Measurements from ENCODE around the gene PREPL. TPM values are rescaled to one million over a fixed set of nuclear protein-coding genes. Genes with fewer than 3 reads are reported as not detected.

The PREPL gene
- total RNA-seq, 2 experiments from 2014 or later: 20.0 to 23.8 TPM

DNA sequence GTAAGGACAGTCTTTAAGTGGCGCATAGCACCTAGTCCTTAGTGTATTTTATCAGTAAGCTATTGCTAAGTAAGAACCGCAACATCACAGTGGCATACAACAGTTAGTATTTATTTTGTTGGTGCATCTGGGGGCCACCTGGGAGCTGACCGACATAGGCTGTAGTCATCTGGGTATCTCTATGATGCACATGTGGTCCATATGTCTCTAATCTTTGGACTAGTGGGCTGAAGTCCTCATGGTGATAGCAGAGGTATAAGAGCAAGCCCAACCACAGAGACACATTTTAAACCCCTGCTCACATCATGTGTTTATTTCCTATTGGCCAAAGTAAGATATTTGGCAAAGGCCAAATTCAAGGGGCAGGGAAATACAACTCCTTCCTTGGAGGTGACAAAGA lies 3.3 kb upstream of the PREPL start:
- Mint-ChIP-seq H3K4me3 (no peak overlapping the region), H3K4me1 (peaks cover 41% of the 10 kb centered on the region), H3K27ac (no peak overlapping the region), H3K36me3 (peaks cover 5% of the 10 kb centered on the region), H3K9me3 (ENCODE audit: low read depth) (no peaks in the 10 kb centered on the region), H3K27me3 (no peaks in the 10 kb centered on the region)
- DNase-seq (no peak), ATAC-seq (no peak)
- CTCF ChIA-PET: interaction anchor here (0.9 kb wide), 1 partner anchor 115 kb away, joined by 4 read pairs; no protein-coding TSS in a partner anchor

DNA sequence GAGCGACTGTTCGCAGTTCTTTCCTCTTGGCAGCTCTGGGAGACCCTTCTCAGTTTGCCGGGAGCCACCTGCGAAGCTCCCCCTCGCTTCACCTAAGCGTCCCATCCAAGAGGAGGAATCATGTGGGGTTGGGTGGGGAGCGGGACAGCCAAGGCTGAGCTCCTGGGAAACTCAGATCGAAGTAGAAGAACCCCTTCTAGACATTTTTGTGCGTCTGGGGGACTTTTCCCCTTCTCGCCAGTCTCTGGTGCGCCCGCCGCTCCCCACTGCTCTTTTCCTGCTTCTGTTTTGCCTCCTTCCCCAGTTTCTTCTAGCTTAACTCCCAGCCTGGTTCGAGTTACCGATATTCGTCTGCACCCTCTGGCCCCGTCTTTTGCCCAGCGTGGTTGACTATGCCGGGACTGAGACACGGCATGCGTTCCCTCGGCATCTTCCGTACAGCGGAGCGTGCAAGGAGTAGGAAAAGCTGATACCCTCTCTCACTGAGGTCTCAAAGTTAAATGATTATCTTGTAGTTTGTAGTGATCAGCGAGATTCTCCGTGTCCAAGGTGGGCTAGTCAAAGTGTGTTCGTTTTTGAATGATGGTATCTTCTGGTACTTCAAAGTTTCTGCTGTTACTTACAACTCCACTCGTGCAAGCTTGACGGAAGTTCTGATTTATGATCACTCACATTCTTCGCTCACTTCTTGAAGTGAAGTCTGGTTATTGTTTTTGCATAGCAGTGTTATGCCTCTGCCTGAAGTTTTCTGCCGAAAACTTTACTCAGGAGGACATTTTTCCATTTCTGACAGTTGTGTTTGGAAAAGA lies 1.1 kb upstream of the PREPL start:
- Mint-ChIP-seq H3K36me3 (peaks cover 4% of the 10 kb centered on the region), H3K27ac (peak overlapping the region; percentile 99), H3K4me1 (peaks cover 46% of the 10 kb centered on the region), H3K27me3 (no peaks in the 10 kb centered on the region), H3K4me3 (peak overlapping the region; percentile 91), H3K9me3 (ENCODE audit: low read depth) (no peaks in the 10 kb centered on the region)
- DNase-seq (peak; percentile 58), ATAC-seq (peak; percentile 25)
- CTCF ChIA-PET: interaction anchor here (0.6 to 2.2 kb wide), 11 partner anchors 8 to 318 kb away, joined by 3 to 10 read pairs (median 4); no protein-coding TSS in a partner anchor

- CTCF ChIA-PET: interaction anchor here (1.0 to 2.2 kb wide), 8 partner anchors 9 to 317 kb away, joined by 3 to 10 read pairs (median 5); no protein-coding TSS in a partner anchor
- Mint-ChIP-seq H3K36me3 (peaks cover 5% of the 10 kb centered on the region), H3K9me3 (ENCODE audit: low read depth) (no peaks in the 10 kb centered on the region), H3K4me1 (peaks cover 46% of the 10 kb centered on the region), H3K27ac (peak overlapping the region; percentile 99), H3K4me3 (peak overlapping the region; percentile 91), H3K27me3 (no peaks in the 10 kb centered on the region)
- no peak for DNase-seq
- ATAC-seq: no peak
These were observed 455 bp downstream of the PREPL start for GRCh38 chr2:44360749-44361329.

DNA sequence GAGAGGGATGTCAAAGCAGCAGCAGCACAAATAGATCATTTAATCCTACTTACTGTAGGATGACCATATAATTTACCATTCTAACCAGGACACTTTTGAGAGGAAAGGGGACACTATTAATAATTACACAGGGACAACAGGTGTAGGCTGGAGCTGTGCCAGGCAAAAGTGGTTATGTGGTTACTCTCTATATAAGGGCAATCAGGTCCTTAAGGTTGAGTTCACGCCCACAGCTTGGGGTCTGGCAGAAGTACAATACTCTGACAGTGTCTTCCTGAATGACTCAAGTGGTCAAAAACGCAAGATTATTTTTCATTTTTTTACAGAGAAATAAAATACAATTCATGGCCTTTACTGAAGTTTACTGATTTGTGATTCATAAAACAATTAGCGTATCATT lies 2.8 kb downstream of the PREPL start:
- Mint-ChIP-seq H3K4me1 (peaks cover 34% of the 10 kb centered on the region), H3K4me3 (no peak overlapping the region), H3K27me3 (no peaks in the 10 kb centered on the region), H3K9me3 (ENCODE audit: low read depth) (no peaks in the 10 kb centered on the region), H3K27ac (no peak overlapping the region), H3K36me3 (peaks cover 5% of the 10 kb centered on the region)
- CTCF ChIA-PET: interaction anchor here (0.7 to 1.4 kb wide), 2 partner anchors 66 to 271 kb away, joined by 3 to 4 read pairs; no protein-coding TSS in a partner anchor
- ATAC-seq (no peak), DNase-seq (peak; percentile 59)

- CTCF ChIA-PET: no interaction called here
- ATAC-seq: no peak
- Mint-ChIP-seq H3K36me3 (peaks cover 10% of the 10 kb centered on the region), H3K4me1 (peaks cover 16% of the 10 kb centered on the region), H3K27ac (no peak overlapping the region), H3K27me3 (no peaks in the 10 kb centered on the region), H3K4me3 (no peak overlapping the region), H3K9me3 (ENCODE audit: low read depth) (no peaks in the 10 kb centered on the region)
- DNase-seq: no peak
These were observed 6.5 kb downstream of the PREPL start for GRCh38 chr2:44354761-44355160.

DNA sequence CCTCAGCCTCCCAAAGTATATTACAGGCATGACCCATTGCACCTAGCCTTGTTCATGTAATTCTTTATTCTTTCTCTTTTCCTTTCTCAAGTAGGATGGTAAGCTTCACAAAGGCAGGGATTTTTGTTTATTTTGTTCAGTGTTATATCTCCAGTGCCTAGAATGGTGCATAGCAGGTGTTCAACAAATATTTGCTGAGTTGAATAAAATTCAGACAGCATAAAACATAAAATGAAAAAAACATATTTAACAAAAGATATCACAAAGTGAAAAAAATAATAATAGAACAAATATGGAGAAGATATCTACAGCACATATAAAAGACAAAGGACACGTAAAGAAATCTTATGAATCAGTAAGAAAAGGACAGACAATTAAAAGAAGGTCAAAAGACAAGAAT lies 8.8 kb downstream of the PREPL start:
- H3K27ac Mint-ChIP-seq: no peak overlapping the region

DNA sequence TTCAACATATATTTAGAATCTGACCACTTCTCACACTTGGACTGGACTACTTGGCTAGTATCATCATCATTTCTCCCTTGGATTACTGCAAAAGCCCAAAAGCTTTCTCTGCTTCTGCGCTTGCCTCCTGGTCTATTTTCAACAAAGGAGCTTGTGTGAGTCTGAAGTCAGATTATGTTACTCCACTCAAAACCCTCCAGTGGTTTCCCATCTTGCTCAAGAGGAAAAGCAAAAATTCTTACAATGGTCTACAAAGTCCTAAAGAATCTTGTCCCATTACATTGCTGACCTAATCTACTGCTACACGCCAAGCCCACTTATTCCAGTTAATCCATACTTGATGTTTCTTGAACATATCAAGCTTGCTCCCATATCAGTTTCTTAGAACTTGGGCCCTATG lies 9.6 kb downstream of the PREPL start:
- CTCF ChIA-PET: interaction anchor here (0.7 to 1.2 kb wide), 5 partner anchors 8 to 55 kb away, joined by 3 to 6 read pairs (median 3); partner anchors contain the start of genes CAMKMT and PREPL
- no peak for DNase-seq
- Mint-ChIP-seq H3K9me3 (ENCODE audit: low read depth) (no peaks in the 10 kb centered on the region), H3K27me3 (no peaks in the 10 kb centered on the region), H3K4me3 (no peak overlapping the region), H3K27ac (no peak overlapping the region), H3K36me3 (peaks cover 10% of the 10 kb centered on the region), H3K4me1 (peaks cover 2% of the 10 kb centered on the region)
- no peak for ATAC-seq

More for the DNA sequence above, 8.8 kb downstream of the PREPL start:
- H3K4me1 Mint-ChIP-seq: peaks cover 2% of the 10 kb centered on the region
- ATAC-seq: no peak
- peaks cover 10% of the 10 kb centered on the region for H3K36me3 Mint-ChIP-seq
- no peak overlapping the region for H3K4me3 Mint-ChIP-seq
- CTCF ChIA-PET: interaction anchor here (0.8 kb wide), 1 partner anchor 9 kb away, joined by 4 read pairs; no protein-coding TSS in a partner anchor
- DNase-seq: no peak
- H3K27me3 Mint-ChIP-seq: no peaks in the 10 kb centered on the region
- H3K9me3 Mint-ChIP-seq (ENCODE audit: low read depth): no peaks in the 10 kb centered on the region

- H3K27ac Mint-ChIP-seq: no peak overlapping the region
- no peak for ATAC-seq
- peaks cover 11% of the 10 kb centered on the region for H3K36me3 Mint-ChIP-seq
- DNase-seq: no peak
- H3K9me3 Mint-ChIP-seq (ENCODE audit: low read depth): no peaks in the 10 kb centered on the region
- H3K4me1 Mint-ChIP-seq: peaks cover 2% of the 10 kb centered on the region
- CTCF ChIA-PET: interaction anchor here (0.7 to 1.2 kb wide), 4 partner anchors 10 to 54 kb away, joined by 3 to 6 read pairs (median 3); partner anchors contain the start of genes CAMKMT and PREPL
- no peak overlapping the region for H3K4me3 Mint-ChIP-seq
- no peaks in the 10 kb centered on the region for H3K27me3 Mint-ChIP-seq
These were observed 10.2 kb downstream of the PREPL start for GRCh38 chr2:44351088-44351487.

DNA sequence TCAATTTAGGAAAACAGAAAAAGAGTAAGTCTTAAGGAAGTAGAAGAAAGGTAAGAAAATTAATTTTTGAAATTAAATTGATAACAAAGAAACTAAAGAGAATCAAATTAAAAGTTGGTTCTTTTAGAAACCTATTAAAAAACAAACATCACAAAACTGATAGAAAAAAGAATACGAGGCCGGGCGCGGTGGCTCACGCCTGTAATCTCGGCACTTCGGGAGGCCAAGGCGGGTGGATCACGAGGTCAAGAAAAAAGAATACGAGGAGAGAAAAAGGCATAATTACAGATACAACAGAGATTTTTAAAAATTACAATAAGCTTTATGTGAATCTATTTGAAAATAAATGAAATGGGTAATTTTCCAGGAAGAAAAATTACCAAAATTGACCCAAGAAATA lies 11.8 kb downstream of the PREPL start:
- CTCF ChIA-PET: no interaction called here
- H3K4me1 Mint-ChIP-seq: peaks cover 2% of the 10 kb centered on the region
- no peaks in the 10 kb centered on the region for H3K9me3 Mint-ChIP-seq (ENCODE audit: low read depth)
- ATAC-seq (no peak), DNase-seq (no peak)
- no peak overlapping the region for H3K27ac Mint-ChIP-seq
- no peaks in the 10 kb centered on the region for H3K27me3 Mint-ChIP-seq
- H3K4me3 Mint-ChIP-seq: no peak overlapping the region
- H3K36me3 Mint-ChIP-seq: peaks cover 9% of the 10 kb centered on the region

GRCh38 chr2:44348400-44348799 lies 12.9 kb downstream of the PREPL start:
- Mint-ChIP-seq H3K36me3 (peaks cover 11% of the 10 kb centered on the region), H3K4me1 (peaks cover 2% of the 10 kb centered on the region), H3K9me3 (ENCODE audit: low read depth) (no peaks in the 10 kb centered on the region), H3K4me3 (no peak overlapping the region), H3K27me3 (no peaks in the 10 kb centered on the region), H3K27ac (no peak overlapping the region)
- DNase-seq (no peak), ATAC-seq (no peak)
- CTCF ChIA-PET: interaction anchor here (0.7 to 2.1 kb wide), 2 partner anchors 14 to 304 kb away, joined by 3 to 10 read pairs; partner anchors contain the start of genes CAMKMT and PREPL

DNA sequence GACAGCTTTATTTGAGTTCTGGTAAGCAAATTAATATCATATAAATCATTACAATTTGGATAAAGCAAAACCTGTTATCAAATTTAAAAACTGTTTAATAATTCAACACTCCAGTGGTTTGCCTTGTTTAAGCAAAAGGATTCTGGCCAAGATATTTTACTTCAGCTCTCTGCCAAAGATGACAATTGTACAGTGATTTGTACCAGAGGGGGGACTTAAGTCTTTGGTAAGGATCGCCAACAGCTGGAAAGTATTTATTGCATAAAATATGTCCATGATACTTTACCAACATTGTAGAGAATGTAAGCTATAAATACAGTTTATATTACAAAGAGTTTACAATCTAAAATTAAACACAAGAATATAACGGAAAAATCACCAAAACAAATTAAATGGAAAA lies 13.8 kb downstream of the PREPL start:
- CTCF ChIA-PET: interaction anchor here (2.1 kb wide), 1 partner anchor 15 kb away, joined by 10 read pairs; the partner anchor contains the start of genes CAMKMT and PREPL
- Mint-ChIP-seq H3K4me1 (peaks cover 2% of the 10 kb centered on the region), H3K9me3 (ENCODE audit: low read depth) (no peaks in the 10 kb centered on the region), H3K27me3 (no peaks in the 10 kb centered on the region), H3K36me3 (peaks cover 12% of the 10 kb centered on the region), H3K4me3 (no peak overlapping the region), H3K27ac (no peak overlapping the region)
- no peak for DNase-seq
- ATAC-seq: no peak

- Mint-ChIP-seq H3K4me1 (no peaks in the 10 kb centered on the region), H3K27ac (no peak overlapping the region), H3K27me3 (no peaks in the 10 kb centered on the region), H3K4me3 (no peak overlapping the region), H3K9me3 (ENCODE audit: low read depth) (no peaks in the 10 kb centered on the region), H3K36me3 (peaks cover 20% of the 10 kb centered on the region)
- DNase-seq (peak; percentile 45), ATAC-seq (peak; percentile 47)
- CTCF ChIA-PET: interaction anchor here (0.7 to 1.7 kb wide), 9 partner anchors 9 to 299 kb away, joined by 3 to 8 read pairs (median 4); no protein-coding TSS in a partner anchor
These were observed 18.4 kb downstream of the PREPL start for GRCh38 chr2:44342854-44343253.

DNA sequence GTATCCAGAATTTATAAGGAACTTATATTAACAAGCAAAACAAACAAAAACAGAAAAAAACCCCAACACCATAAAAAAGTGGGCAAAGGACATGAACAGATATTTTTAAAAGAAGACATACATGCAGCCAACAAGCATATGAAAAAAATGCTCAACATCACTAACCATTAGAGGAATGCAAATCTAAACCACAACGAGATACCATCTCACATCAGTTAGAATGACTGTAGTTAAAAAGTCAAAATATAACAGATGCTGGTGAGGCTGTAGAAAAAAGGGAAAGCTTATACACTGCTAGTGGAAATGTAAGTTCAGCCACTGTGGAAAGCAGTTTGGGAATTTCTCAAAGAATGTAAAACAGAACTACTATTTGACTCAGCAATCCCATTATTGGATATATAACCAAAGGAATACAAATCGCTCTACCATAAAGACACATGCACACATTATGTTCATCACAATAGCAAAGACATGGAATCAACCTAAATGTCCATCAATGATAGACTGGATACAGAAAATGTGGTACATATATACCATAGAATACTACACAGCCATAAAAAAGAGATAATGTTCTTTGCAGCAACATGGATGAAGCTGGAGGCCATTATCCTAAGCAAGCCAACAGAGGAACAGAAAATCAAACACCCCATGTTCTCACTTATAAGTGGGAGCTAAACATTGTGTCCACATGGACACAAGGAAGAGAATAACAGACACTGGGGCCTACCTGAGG lies 25.3 kb downstream of the PREPL start:
- H3K9me3 Mint-ChIP-seq (ENCODE audit: low read depth): no peaks in the 10 kb centered on the region
- H3K27me3 Mint-ChIP-seq: no peaks in the 10 kb centered on the region
- CTCF ChIA-PET: no interaction called here
- peaks cover 3% of the 10 kb centered on the region for H3K4me1 Mint-ChIP-seq
- no peak for DNase-seq
- peaks cover 43% of the 10 kb centered on the region for H3K36me3 Mint-ChIP-seq
- H3K27ac Mint-ChIP-seq: no peak overlapping the region
- ATAC-seq: no peak
- no peak overlapping the region for H3K4me3 Mint-ChIP-seq
